Uterus (tissue), 2 donors: Measurements from ENCODE around the gene SH3PXD2A.

ENCODE experiments used
- CTCF ChIP-seq, 4 experiments: fragments of 200-600 bp in 2 of 4; fragments of 450-650 bp in 2 of 4; sonication (generic) in 2 of 4; IDR thresholded peaks; one replicate each; pipeline ENCODE4 v1.5.1; 2016 to 2019; ENCODE audit warnings: antibody characterized with exemption in 4 of 4, mild to moderate bottlenecking in 2 of 4, moderate library complexity in 1 of 4
- POLR2A ChIP-seq, 2 donors: fragments of 450-650 bp; IDR thresholded peaks; one replicate each; pipeline ENCODE4 v1.6.1; 2016; ENCODE audit warnings: antibody characterized with exemption in 2 of 2, mild to moderate bottlenecking in 1 of 2, moderate library complexity in 1 of 2

GRCh38 chr10:103871006-103871405 lies 15.6 kb upstream of the SH3PXD2A start:
- TF ChIP-seq CTCF (IDR thresholded peaks at IDR 0.05) (no peak), POLR2A (IDR thresholded peaks at IDR 0.05) (no peak)
